HCT116 (cell line): ENCODE results near the gene TNFRSF8.

Experiments used
- POLR2AphosphoS5 ChIP-seq: IDR thresholded peaks from 2 replicates; pipeline ENCODE4 v1.6.1; 2011; ENCODE audit warnings: mild to moderate bottlenecking, low read depth, low read length, moderate library complexity
- SRF ChIP-seq: IDR thresholded peaks from 2 replicates; pipeline ENCODE4 v1.6.1; 2012; ENCODE audit warnings: low read depth
- TF ChIP-seq, protein P1 (sequence below), 3 experiments: fragments of 200-600 bp in 1 of 3; sonication (generic) in 1 of 3; IDR thresholded peaks in 2 of 3; conservative IDR thresholded peaks in 1 of 3; 2 replicates each; pipeline ENCODE4 v1.5.1; 2012 to 2017; ENCODE audit warnings: low read depth in 2 of 3, low read length in 2 of 3, antibody characterized with exemption in 1 of 3, borderline replicate concordance in 1 of 3, control low read depth in 1 of 3, mild to moderate bottlenecking in 1 of 3, mixed read lengths in 1 of 3, mixed run types in 1 of 3, moderate library complexity in 1 of 3; ENCODE audit not compliant: insufficient read depth in 1 of 3

DNA sequence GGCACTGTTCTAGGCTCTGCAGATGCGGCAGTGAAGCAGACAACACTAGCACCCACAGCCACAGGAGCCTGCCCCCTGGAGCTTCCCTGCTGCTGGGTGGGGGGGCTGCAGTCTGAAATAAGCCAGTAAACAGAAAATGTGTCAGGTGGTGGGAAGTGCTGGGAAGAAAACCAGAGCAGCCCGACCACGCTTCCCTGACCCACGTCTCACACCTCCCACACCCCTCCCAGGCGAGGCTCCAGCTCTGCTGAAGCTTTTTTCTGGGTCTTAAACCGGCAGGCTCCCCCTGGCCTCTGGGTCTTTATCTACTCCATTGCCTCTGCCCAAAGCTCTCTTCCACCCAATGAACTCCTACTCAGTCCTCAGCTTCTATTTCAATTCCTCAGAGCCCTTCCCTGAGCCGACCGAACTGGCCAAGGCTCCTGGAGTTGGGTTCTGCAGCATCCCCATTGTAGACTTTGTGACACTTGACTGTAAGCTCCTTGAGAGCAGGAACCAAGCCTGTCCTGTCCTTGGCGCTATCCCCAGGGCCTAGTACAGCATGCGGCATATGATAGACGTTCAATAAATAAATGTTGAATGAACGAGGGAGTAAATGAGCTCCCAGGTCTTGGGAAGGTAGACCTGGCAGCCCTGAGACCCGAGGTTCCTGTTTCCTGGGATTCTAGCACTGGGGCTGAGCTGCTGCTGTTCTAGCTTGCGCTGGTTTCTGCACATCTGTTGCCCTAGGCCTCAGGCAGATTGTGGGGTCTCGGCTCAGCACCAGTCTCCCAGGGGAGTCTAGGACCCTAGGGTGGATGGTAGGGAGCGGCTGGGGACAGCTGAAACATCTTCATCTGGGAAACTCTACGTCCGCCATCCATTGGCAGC, 25.4 kb upstream of the TNFRSF8 start:
- TF ChIP-seq, protein P1, sequence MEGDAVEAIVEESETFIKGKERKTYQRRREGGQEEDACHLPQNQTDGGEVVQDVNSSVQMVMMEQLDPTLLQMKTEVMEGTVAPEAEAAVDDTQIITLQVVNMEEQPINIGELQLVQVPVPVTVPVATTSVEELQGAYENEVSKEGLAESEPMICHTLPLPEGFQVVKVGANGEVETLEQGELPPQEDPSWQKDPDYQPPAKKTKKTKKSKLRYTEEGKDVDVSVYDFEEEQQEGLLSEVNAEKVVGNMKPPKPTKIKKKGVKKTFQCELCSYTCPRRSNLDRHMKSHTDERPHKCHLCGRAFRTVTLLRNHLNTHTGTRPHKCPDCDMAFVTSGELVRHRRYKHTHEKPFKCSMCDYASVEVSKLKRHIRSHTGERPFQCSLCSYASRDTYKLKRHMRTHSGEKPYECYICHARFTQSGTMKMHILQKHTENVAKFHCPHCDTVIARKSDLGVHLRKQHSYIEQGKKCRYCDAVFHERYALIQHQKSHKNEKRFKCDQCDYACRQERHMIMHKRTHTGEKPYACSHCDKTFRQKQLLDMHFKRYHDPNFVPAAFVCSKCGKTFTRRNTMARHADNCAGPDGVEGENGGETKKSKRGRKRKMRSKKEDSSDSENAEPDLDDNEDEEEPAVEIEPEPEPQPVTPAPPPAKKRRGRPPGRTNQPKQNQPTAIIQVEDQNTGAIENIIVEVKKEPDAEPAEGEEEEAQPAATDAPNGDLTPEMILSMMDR (IDR thresholded peaks at IDR 0.05 in 2 of 3, conservative IDR thresholded peaks at IDR 0.05 in 1 of 3; ENCODE audit: borderline replicate concordance in 1 of 3, insufficient read depth in 1 of 3, low read depth in 2 of 3, low read length in 2 of 3) = no peak
- TF ChIP-seq POLR2AphosphoS5 (no peak), SRF (no peak)
